HUDEP-2 (cell line): ENCODE results near the gene MZT1.

ENCODE experiments used
- DNase-seq, 76 experiments: peaks; one replicate each; lab custom pipeline; 2025; ENCODE audit not compliant: unreplicated experiment in 76 of 76; lab: John Stamatoyannopoulos, UW

The MZT1 gene

GRCh38 chr13:72686766-72687165 lies 40.7 kb downstream of the MZT1 start:
- no peak for DNase-seq

GRCh38 chr13:72680353-72680752 lies 47.1 kb downstream of the MZT1 start:
- no peak for DNase-seq

- DNase-seq = no peak
Measured at GRCh38 chr13:72678312-72678711, 49.1 kb downstream of the MZT1 start.

GRCh38 chr13:72677431-72677830 lies 50.0 kb downstream of the MZT1 start:
- no peak for DNase-seq

GRCh38 chr13:72666391-72666790 lies 61.0 kb downstream of the MZT1 start:
- no peak for DNase-seq

GRCh38 chr13:72662548-72662947 lies 64.9 kb downstream of the MZT1 start:
- no peak for DNase-seq
